ACC112 (cell line): ENCODE measurements around the gene MYO3B.

Source experiments
- H2AFZ ChIP-seq: fragments of 200-600 bp; sonication (generic); one replicate; pipeline ENCODE4 v1.6.0; 2017; ENCODE audit warnings: antibody characterized with exemption, low read length; ENCODE audit not compliant: unreplicated experiment
- H3K27ac ChIP-seq: fragments of 200-600 bp; sonication (generic); 2 replicates; pipeline ENCODE4 v1.5.1; 2014; ENCODE audit warnings: low read depth, mild to moderate bottlenecking, antibody characterized with exemption, low read length, moderate library complexity
- H3K27me3 ChIP-seq: fragments of 200-600 bp; sonication (generic); 2 replicates; pipeline ENCODE4 v1.6.1; 2014; ENCODE audit warnings: mild to moderate bottlenecking, antibody characterized with exemption, low read length, moderate library complexity, mixed read lengths; ENCODE audit not compliant: insufficient read depth
- H3K36me3 ChIP-seq: fragments of 200-600 bp; sonication (generic); 2 replicates; pipeline ENCODE4 v1.6.1; 2016; ENCODE audit warnings: mild to moderate bottlenecking, antibody characterized with exemption, low read length, moderate library complexity, mixed read lengths; ENCODE audit not compliant: insufficient read depth
- H3K4me1 ChIP-seq: fragments of 200-600 bp; sonication (generic); one replicate; pipeline ENCODE4 v1.6.1; 2016; ENCODE audit warnings: low read length, mixed read lengths; ENCODE audit not compliant: insufficient read depth, unreplicated experiment, control insufficient read depth
- H3K4me3 ChIP-seq: fragments of 200-600 bp; sonication (generic); 2 replicates; pipeline ENCODE4 v1.5.1; 2014; ENCODE audit warnings: mild to moderate bottlenecking, low read depth, low read length
- H3K79me2 ChIP-seq: fragments of 200-600 bp; sonication (generic); one replicate; pipeline ENCODE4 v1.6.0; 2016; ENCODE audit warnings: low read length; ENCODE audit not compliant: control insufficient read depth, unreplicated experiment, insufficient read depth

The MYO3B gene

GRCh38 chr2:170163411-170164065, 14.4 kb upstream of the MYO3B start:
- Histone ChIP-seq H3K36me3 (no peaks in the 10 kb centered on the region), H3K4me1 (peaks cover 18% of the 10 kb centered on the region), H3K79me2 (no peaks in the 10 kb centered on the region), H3K27ac (no peak overlapping the region), H2AFZ (no peak overlapping the region), H3K4me3 (no peak overlapping the region), H3K27me3 (no peaks in the 10 kb centered on the region)

DNA sequence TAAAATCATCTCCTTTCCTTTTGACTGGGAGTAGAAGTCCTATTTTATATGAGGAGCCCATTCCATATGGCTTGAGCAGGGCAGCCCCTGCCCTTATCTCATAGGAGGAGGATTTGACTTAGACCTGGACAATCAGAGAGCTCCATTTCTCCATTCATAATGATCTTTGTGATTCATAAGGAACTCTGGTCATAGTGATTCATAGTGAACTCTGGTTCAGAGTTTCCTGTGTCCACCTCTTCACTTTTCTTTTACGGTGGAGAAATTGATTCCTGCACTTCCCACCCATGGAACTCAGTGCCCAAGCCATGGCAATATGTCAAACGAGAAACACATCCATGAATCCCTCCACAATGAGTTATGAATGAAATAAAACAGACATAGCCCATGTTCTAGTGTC, 12.8 kb upstream of the MYO3B start:
- Histone ChIP-seq H3K27ac (no peak overlapping the region), H3K4me3 (peak overlapping the region; percentile 67), H3K27me3 (no peaks in the 10 kb centered on the region), H3K79me2 (no peaks in the 10 kb centered on the region), H3K4me1 (peaks cover 18% of the 10 kb centered on the region), H3K36me3 (no peaks in the 10 kb centered on the region), H2AFZ (peak overlapping the region; percentile 54)

- Histone ChIP-seq H3K27ac (no peak overlapping the region), H2AFZ (no peak overlapping the region), H3K36me3 (no peaks in the 10 kb centered on the region), H3K4me3 (no peak overlapping the region), H3K4me1 (peaks cover 17% of the 10 kb centered on the region), H3K79me2 (no peaks in the 10 kb centered on the region), H3K27me3 (no peaks in the 10 kb centered on the region)
Measured at GRCh38 chr2:170166735-170167134, 11.2 kb upstream of the MYO3B start.

DNA sequence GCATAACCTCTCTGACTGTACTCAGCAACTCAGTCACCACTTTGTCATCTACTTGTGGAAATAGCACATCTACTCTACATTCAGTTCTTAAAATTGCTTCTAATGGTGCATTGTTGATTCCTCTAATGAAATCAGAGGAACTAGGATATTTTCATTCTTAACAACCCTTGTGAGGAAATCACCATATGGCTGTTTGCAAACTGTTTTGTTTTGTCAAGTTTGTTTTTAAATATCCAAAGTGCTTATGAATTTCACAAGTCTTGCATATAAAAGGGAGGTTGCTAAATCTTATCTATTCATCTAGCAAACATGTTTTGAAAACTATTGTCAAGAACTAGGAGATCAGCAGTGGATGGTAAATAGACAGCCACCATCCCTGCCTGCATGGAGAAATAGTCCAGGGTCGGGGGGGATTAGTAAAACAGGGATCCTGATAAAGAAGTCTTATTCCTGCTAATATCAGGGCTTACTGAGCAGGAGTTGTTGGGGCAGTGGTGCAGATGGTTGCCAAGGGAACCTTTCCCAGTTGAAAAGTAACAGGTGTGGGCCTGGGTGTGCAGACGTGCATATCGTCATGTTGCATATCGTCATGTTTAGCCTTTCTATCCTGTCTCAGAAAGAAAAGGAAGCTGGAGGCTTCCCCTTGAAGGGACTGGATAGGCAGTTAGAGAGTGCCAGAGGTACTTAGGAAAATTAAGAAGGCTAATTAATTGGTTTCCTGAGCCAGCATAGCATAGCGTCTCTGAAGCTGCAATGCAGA, 7.5 kb upstream of the MYO3B start:
- H3K4me1 ChIP-seq = peaks cover 3% of the 10 kb centered on the region
- H3K79me2 ChIP-seq = no peaks in the 10 kb centered on the region
- no peak overlapping the region for H2AFZ ChIP-seq
- no peaks in the 10 kb centered on the region for H3K36me3 ChIP-seq
- no peak overlapping the region for H3K27ac ChIP-seq
- H3K27me3 ChIP-seq = no peaks in the 10 kb centered on the region
- H3K4me3 ChIP-seq = no peak overlapping the region

- H3K4me1 ChIP-seq = peaks cover 10% of the 10 kb centered on the region
- no peak overlapping the region for H3K27ac ChIP-seq
- H3K36me3 ChIP-seq = no peaks in the 10 kb centered on the region
- no peaks in the 10 kb centered on the region for H3K79me2 ChIP-seq
- no peak overlapping the region for H2AFZ ChIP-seq
- no peaks in the 10 kb centered on the region for H3K27me3 ChIP-seq
- no peak overlapping the region for H3K4me3 ChIP-seq
Measured at GRCh38 chr2:170176212-170176611, 1.7 kb upstream of the MYO3B start.

DNA sequence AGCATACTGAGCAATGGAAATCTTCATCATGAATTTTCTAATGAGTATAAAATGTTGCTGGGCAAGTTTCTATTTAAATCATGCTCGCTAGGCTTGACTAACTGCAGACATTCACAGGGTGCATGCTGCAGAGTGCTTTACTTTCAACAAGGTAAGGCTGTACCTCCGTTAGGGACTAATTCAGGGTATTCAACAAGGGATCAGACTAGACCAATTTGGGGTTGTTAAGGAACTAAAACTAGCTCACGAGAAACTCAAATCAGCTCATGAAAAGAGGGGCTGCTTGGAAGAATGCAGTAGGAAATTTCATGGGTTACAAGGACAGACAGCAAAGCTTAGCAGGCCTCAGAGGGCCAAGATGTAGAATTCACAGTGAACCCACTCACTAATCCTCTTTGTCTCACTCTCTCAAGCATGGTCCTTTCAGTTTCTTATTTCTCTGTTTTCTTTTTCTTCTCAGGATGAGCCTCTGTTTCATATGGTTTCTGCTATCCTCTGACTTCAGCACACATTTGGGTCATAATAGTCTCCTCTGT, 2.2 kb downstream of the MYO3B start:
- Histone ChIP-seq H2AFZ (no peak overlapping the region), H3K27me3 (no peaks in the 10 kb centered on the region), H3K27ac (no peak overlapping the region), H3K79me2 (no peaks in the 10 kb centered on the region), H3K4me1 (peaks cover 10% of the 10 kb centered on the region), H3K36me3 (no peaks in the 10 kb centered on the region), H3K4me3 (no peak overlapping the region)

DNA sequence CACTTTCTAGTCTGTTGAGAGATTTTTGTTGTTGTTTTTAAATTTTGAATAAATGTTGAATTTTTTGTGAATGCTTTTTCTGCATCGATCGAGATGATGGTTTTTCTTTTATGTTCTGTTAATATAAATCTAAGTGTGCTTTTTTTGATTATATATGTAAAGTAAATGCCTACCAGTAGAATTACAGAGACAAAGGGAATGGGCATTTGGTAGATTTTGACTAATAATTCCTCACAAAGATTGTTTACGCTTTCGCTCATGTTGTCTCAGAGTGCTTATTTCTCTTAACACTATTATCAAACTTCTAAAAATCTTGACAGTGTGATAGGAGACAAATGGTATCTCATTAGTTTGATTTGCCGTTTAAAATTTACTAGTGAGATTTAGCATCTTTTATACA, 3.7 kb downstream of the MYO3B start:
- Histone ChIP-seq H3K27ac (no peak overlapping the region), H3K36me3 (no peaks in the 10 kb centered on the region), H3K27me3 (no peaks in the 10 kb centered on the region), H3K79me2 (no peaks in the 10 kb centered on the region), H2AFZ (no peak overlapping the region), H3K4me3 (no peak overlapping the region), H3K4me1 (peaks cover 10% of the 10 kb centered on the region)

- H3K27ac ChIP-seq = no peak overlapping the region
- no peaks in the 10 kb centered on the region for H3K36me3 ChIP-seq
- H3K4me1 ChIP-seq = no peaks in the 10 kb centered on the region
- no peaks in the 10 kb centered on the region for H3K27me3 ChIP-seq
- no peak overlapping the region for H3K4me3 ChIP-seq
- no peaks in the 10 kb centered on the region for H3K79me2 ChIP-seq
- no peak overlapping the region for H2AFZ ChIP-seq
Measured at GRCh38 chr2:170185319-170185718, 7.4 kb downstream of the MYO3B start.

DNA sequence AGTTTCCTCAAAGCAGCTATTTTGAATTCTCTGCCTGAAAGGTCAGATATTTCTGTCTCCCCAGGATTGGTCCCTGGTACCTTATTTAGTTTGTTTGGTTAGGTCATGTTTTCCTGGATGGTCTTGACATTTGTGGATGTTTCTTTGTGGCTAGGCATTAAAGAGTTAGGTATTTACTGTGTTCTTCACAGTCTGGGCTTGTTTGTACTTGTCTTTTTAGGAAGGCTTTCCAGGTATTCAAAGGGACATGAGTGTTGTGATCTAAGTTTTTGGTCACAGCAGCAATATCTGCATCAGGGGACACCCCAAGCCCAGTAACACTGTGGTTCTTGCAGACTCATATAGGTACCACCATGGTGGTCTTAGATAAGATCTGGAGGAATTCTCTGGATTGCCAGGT, 11.8 kb downstream of the MYO3B start:
- Histone ChIP-seq H3K27ac (no peak overlapping the region), H2AFZ (no peak overlapping the region), H3K4me1 (no peaks in the 10 kb centered on the region), H3K27me3 (no peaks in the 10 kb centered on the region), H3K79me2 (no peaks in the 10 kb centered on the region), H3K4me3 (no peak overlapping the region), H3K36me3 (no peaks in the 10 kb centered on the region)

GRCh38 chr2:170190172-170190571, 12.2 kb downstream of the MYO3B start:
- Histone ChIP-seq H3K4me1 (no peaks in the 10 kb centered on the region), H3K27ac (no peak overlapping the region), H3K4me3 (no peak overlapping the region), H3K79me2 (no peaks in the 10 kb centered on the region), H2AFZ (no peak overlapping the region), H3K27me3 (peaks cover 3% of the 10 kb centered on the region; the same call in 1 of the 2 replicates), H3K36me3 (no peaks in the 10 kb centered on the region)
